Measurements from ENCODE around the gene SMARCAD1. TPM values are rescaled to one million over a fixed set of nuclear protein-coding genes. Genes with fewer than 3 reads are reported as not detected.
"Not testable (repeated sequence)": the region's sequence is repeated elsewhere in the genome, so short reads cannot be mapped to it uniquely, and the experiment has no call there.

Gene SMARCAD1
- total RNA-seq, 1 donor from 2014 or later = 28.1 TPM

DNA sequence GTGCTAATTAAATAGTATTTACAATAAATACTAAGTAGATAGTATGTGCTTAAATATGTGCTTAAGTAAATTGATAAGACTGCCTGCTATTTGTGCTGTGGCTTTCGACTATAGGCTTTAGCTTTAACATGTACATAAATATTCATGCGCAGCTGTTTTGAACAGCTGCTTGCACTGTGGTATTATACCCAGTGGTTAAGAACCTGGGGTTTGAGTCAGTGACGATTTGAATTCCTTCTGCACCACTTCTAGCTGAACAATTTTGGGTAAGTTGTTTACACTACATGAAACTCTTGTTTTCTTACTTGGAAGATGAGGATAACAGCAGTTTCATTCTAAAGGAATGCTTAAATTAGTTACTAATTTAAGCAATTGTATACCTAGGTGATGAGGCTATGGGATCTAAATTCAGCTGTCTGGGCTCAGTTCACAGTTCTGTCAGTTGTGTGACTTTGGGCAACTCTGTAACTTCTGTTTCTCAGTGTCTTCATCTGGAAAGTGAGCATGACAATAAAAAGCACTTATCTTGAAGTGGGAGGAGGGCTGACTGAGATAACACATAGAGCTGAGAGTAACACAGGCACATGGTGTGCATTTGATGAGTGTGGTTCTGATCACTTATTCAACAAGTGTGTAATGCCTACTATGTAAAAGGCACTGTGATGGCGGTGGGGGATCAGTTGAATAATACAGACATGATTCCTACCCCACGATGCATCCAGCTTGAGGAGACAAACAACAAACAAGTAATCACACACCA is 98.0 kb downstream of the SMARCAD1 start:
- TF ChIP-seq, protein P1, sequence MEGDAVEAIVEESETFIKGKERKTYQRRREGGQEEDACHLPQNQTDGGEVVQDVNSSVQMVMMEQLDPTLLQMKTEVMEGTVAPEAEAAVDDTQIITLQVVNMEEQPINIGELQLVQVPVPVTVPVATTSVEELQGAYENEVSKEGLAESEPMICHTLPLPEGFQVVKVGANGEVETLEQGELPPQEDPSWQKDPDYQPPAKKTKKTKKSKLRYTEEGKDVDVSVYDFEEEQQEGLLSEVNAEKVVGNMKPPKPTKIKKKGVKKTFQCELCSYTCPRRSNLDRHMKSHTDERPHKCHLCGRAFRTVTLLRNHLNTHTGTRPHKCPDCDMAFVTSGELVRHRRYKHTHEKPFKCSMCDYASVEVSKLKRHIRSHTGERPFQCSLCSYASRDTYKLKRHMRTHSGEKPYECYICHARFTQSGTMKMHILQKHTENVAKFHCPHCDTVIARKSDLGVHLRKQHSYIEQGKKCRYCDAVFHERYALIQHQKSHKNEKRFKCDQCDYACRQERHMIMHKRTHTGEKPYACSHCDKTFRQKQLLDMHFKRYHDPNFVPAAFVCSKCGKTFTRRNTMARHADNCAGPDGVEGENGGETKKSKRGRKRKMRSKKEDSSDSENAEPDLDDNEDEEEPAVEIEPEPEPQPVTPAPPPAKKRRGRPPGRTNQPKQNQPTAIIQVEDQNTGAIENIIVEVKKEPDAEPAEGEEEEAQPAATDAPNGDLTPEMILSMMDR (conservative IDR thresholded peaks at IDR 0.05; ENCODE audit: low read depth, low read length) = no peak
- no peak overlapping the region for H3K4me3 ChIP-seq (ENCODE audit: low read depth, low read length)
- DNase-seq (ENCODE audit: low read depth) = peak; percentile 9

DNA sequence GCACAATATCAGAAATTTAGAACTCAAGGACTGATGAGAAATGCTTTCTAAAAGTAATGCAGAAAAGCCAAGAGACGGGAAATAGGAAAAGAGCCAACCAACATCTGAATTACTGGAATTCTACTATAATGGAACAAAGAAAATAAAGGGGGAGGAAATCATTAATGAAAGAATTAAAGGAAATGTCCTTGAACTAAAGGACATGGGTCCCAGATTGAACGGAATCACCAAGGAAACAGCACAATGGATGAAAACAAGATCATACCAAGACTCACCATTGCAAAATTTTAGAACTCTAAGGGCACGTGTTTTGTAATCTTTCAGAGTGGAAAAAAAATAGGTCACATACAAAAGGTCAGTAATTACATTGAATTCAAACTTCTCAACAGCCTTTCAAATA is 99.0 kb downstream of the SMARCAD1 start:
- no peak for DNase-seq (ENCODE audit: low read depth)
- no peak overlapping the region for H3K4me3 ChIP-seq (ENCODE audit: low read depth, low read length)
- TF ChIP-seq, protein P1 (conservative IDR thresholded peaks at IDR 0.05; ENCODE audit: low read depth, low read length) = no peak

DNA sequence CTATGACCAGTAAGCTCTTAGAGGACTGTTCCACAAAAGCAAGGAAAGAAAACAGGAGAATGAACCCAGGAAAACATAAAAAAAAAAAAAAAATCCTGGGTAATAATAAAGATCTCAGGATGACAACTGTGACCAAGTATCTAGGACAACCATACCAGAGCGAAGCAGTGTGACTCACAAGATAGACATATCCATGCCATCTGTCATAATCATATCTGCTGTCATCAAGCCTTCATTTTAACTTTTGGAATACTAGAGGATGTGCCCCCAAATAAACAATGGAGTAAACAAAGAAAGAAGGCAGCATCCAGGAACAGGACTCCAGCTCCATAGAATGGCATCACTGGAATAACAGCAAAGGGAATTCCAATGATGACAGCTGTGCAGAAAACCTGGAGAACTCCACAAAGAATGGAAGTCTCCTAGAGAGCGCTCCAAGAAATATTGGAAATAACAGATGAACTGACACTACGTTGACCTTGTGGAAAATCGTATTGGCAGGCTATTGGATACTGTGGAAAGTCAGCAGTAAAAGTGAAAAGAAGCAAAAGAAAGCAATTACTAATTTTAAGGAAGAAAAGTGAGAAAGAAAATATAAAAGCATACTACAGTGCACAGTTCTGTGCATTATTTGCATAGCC is 99.7 kb downstream of the SMARCAD1 start:
- DNase-seq (ENCODE audit: low read depth) = no peak
- TF ChIP-seq, protein P1 (conservative IDR thresholded peaks at IDR 0.05; ENCODE audit: low read depth, low read length) = no peak
- no peak overlapping the region for H3K4me3 ChIP-seq (ENCODE audit: low read depth, low read length)

DNA sequence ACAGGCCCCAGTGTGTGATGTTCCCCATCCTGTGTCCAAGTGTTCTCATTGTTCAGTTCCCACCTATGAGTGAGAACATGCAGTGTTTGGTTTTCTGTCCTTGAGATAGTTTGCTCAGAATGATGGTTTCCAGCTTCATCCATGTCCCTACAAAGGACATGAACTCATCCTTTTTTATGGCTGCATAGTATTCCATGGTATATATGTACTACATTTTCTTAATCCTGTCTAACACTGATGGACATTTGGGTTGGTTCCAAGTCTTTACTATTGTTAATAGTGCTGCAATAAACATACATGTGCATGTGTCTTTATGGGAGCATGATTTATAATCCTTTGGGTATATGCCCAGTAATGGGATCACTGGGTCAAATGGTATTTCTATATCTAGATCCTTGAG is 112.3 kb downstream of the SMARCAD1 start:
- H3K4me3 ChIP-seq (ENCODE audit: low read depth, low read length); DNase-seq (ENCODE audit: low read depth): not testable (repeated sequence)

DNA sequence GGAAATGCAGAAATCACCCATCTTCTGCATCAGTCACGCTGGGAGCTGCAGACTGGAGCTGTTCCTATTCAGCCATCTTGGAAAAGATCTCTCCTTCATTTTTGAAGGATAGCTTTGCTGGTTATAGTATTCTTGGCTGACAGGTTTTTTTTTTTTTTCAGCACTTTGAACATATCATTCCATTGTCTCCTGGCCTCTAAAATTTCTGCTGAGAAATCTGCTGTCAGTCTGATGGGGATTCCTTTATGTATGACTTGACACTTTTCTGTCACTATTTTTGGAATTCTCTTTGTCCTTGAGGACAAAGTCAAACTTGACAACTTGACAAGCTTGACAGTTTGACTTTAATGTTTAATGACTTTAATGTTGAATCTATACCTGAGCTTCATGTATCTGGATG is 118.2 kb downstream of the SMARCAD1 start:
- DNase-seq (ENCODE audit: low read depth) = no peak
- no peak overlapping the region for H3K4me3 ChIP-seq (ENCODE audit: low read depth, low read length)
- TF ChIP-seq, protein P1 (conservative IDR thresholded peaks at IDR 0.05; ENCODE audit: low read depth, low read length) = no peak

DNA sequence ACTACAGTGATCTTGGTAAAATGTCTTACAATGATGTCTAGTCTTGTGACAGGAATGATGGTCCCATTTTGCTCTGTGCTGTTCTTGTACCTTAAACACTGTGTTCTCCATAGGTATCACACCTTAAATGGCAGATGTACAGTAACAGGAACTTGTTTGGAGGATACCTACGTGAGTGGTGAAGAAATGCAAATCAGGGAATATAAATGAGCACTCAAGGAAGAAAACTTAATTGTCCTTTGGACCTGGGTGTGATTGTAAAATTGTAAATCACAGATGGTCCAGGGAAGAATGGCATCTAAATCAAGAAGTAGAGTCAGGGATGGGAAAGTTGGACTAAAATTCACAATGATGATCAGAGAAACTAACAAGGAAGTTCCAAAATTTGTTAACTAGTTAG is 122.3 kb downstream of the SMARCAD1 start:
- H3K4me3 ChIP-seq (ENCODE audit: low read depth, low read length) = no peak overlapping the region
- no peak for DNase-seq (ENCODE audit: low read depth)
- TF ChIP-seq, protein P1 (conservative IDR thresholded peaks at IDR 0.05; ENCODE audit: low read depth, low read length) = no peak

DNA sequence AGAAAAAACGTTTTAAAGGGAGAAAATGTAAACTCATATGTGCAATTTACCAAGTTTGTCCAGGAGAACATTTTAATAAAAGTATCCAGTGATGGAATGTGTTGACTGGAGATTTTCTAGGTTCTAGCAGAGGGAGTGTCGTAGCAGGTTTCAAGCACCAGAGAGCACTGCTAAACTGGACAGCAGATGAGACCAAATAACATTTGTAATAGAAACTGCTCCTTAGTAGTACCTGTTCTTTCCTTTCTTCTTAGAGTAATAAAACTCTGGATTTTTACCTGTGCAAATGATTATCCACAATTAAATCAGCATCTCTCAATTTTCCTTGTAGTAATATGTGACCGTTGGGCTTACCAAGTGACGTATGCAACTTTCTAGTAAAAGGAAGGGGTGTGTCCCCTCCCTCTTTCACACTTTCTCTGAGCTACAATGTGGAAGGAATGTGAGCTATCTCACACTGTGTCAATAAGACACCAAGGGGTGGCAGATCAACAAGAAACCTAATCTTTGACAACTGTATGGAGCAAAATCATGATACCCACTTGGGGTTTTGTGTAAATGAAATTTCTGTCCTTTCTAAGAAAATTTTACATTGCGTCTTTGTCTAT is 125.4 kb downstream of the SMARCAD1 start:
- DNase-seq (ENCODE audit: low read depth) = no peak
- TF ChIP-seq, protein P1 (conservative IDR thresholded peaks at IDR 0.05; ENCODE audit: low read depth, low read length) = peak; percentile 40
- H3K4me3 ChIP-seq (ENCODE audit: low read depth, low read length) = no peak overlapping the region
